HEK293 (cell line): ENCODE measurements around the gene HOXA4.
A peak's percentile ranks its signal among the peaks of the same experiment; 100 is the strongest.

Experiments
- EGR2 ChIP-seq: fragments of 450-650 bp; formaldehyde crosslinking; IDR thresholded peaks from 2 replicates; pipeline ENCODE4 v1.5.1; 2016; ENCODE audit warnings: low read depth, missing biosample characterization, missing genetic modification characterization
- GLIS1 ChIP-seq: fragments of 450-650 bp; formaldehyde crosslinking; IDR thresholded peaks from 2 replicates; pipeline ENCODE4 v1.5.1; 2016; ENCODE audit warnings: missing biosample characterization, missing genetic modification characterization
- GLIS2 ChIP-seq: fragments of 450-650 bp; formaldehyde crosslinking; IDR thresholded peaks from 2 replicates; pipeline ENCODE4 v1.5.1; 2016; ENCODE audit warnings: missing biosample characterization, missing genetic modification characterization
- OSR2 ChIP-seq: fragments of 450-650 bp; formaldehyde crosslinking; IDR thresholded peaks from 2 replicates; pipeline ENCODE4 v1.5.1; 2016; ENCODE audit warnings: missing biosample characterization, missing genetic modification characterization
- PRDM1 ChIP-seq: fragments of 450-650 bp; formaldehyde crosslinking; IDR thresholded peaks from 2 replicates; pipeline ENCODE4; 2016; ENCODE audit warnings: missing biosample characterization, missing genetic modification characterization
- SETDB1 ChIP-seq: IDR thresholded peaks from one replicate; pipeline ENCODE4 v1.6.1; 2017; ENCODE audit warnings: mild to moderate bottlenecking, low read length, moderate library complexity, mixed read lengths; ENCODE audit not compliant: insufficient read length
- SP3 ChIP-seq: fragments of 450-650 bp; formaldehyde crosslinking; IDR thresholded peaks from 2 replicates; pipeline ENCODE4 v1.5.1; 2016; ENCODE audit warnings: missing biosample characterization, missing genetic modification characterization
- WT1 ChIP-seq: fragments of 450-650 bp; formaldehyde crosslinking; IDR thresholded peaks from 2 replicates; pipeline ENCODE4 v1.5.1; 2016; ENCODE audit warnings: missing biosample characterization, missing genetic modification characterization
- ZNF146 ChIP-seq: fragments of 450-650 bp; formaldehyde crosslinking; IDR thresholded peaks from 2 replicates; pipeline ENCODE4 v1.5.1; 2016; ENCODE audit warnings: missing biosample characterization, missing genetic modification characterization
- ZNF174 ChIP-seq: fragments of 450-650 bp; formaldehyde crosslinking; IDR thresholded peaks from 2 replicates; pipeline ENCODE4 v1.5.0; 2017; ENCODE audit warnings: missing biosample characterization, mild to moderate bottlenecking, missing genetic modification characterization
- ZNF184 ChIP-seq: fragments of 450-650 bp; IDR thresholded peaks from 2 replicates; pipeline ENCODE4 v1.5.1; 2018; ENCODE audit warnings: missing biosample characterization, mild to moderate bottlenecking, missing genetic modification characterization
- ZNF24 ChIP-seq: fragments of 450-650 bp; formaldehyde crosslinking; IDR thresholded peaks from 2 replicates; pipeline ENCODE4 v1.5.1; 2016; ENCODE audit warnings: missing biosample characterization, missing genetic modification characterization
- ZNF248 ChIP-seq: fragments of 450-650 bp; formaldehyde crosslinking; IDR thresholded peaks from 2 replicates; pipeline ENCODE4 v1.5.1; 2017; ENCODE audit warnings: missing biosample characterization, missing genetic modification characterization
- ZNF266 ChIP-seq: fragments of 450-650 bp; formaldehyde crosslinking; IDR thresholded peaks from 2 replicates; pipeline ENCODE4 v1.5.1; 2016; ENCODE audit warnings: missing biosample characterization, missing genetic modification characterization, low read depth
- ZNF292 ChIP-seq: fragments of 450-650 bp; formaldehyde crosslinking; IDR thresholded peaks from 2 replicates; pipeline ENCODE4 v1.5.1; 2016; ENCODE audit warnings: low read depth, missing biosample characterization, missing genetic modification characterization, borderline replicate concordance
- ZNF341 ChIP-seq: fragments of 450-650 bp; formaldehyde crosslinking; IDR thresholded peaks from 2 replicates; pipeline ENCODE4; 2016; ENCODE audit warnings: low read depth, missing biosample characterization, missing genetic modification characterization
- ZNF416 ChIP-seq: fragments of 450-650 bp; formaldehyde crosslinking; IDR thresholded peaks from 2 replicates; pipeline ENCODE4 v1.5.1; 2016; ENCODE audit warnings: missing biosample characterization, missing genetic modification characterization
- ZNF488 ChIP-seq: fragments of 450-650 bp; formaldehyde crosslinking; IDR thresholded peaks from 2 replicates; pipeline ENCODE4 v1.5.1; 2016; ENCODE audit warnings: missing biosample characterization, missing genetic modification characterization
- ZNF501 ChIP-seq: fragments of 450-650 bp; formaldehyde crosslinking; IDR thresholded peaks from 2 replicates; pipeline ENCODE4 v1.5.1; 2016; ENCODE audit warnings: missing biosample characterization, missing genetic modification characterization
- ZNF513 ChIP-seq: fragments of 450-650 bp; IDR thresholded peaks from 2 replicates; pipeline ENCODE4 v1.5.1; 2018; ENCODE audit warnings: missing biosample characterization, missing genetic modification characterization
- ZNF518A ChIP-seq: fragments of 450-650 bp; formaldehyde crosslinking; conservative IDR thresholded peaks from 2 replicates; pipeline ENCODE4 v1.5.1; 2016; ENCODE audit warnings: low read depth, missing biosample characterization, missing genetic modification characterization
- ZNF580 ChIP-seq: fragments of 450-650 bp; formaldehyde crosslinking; IDR thresholded peaks from 2 replicates; pipeline ENCODE4 v1.5.1; 2016; ENCODE audit warnings: missing biosample characterization, missing genetic modification characterization
- ZNF600 ChIP-seq: fragments of 450-650 bp; formaldehyde crosslinking; IDR thresholded peaks from 2 replicates; pipeline ENCODE4 v1.5.1; 2016; ENCODE audit warnings: missing biosample characterization, missing genetic modification characterization
- ZNF621 ChIP-seq: fragments of 450-650 bp; formaldehyde crosslinking; IDR thresholded peaks from 2 replicates; pipeline ENCODE4 v1.5.1; 2017; ENCODE audit warnings: missing biosample characterization, missing genetic modification characterization
- ZNF623 ChIP-seq: fragments of 450-650 bp; formaldehyde crosslinking; IDR thresholded peaks from 2 replicates; pipeline ENCODE4 v1.5.1; 2016; ENCODE audit warnings: missing biosample characterization, missing genetic modification characterization
- ZNF624 ChIP-seq: fragments of 450-650 bp; formaldehyde crosslinking; IDR thresholded peaks from 2 replicates; pipeline ENCODE4 v1.5.1; 2017; ENCODE audit warnings: missing biosample characterization, missing genetic modification characterization
- ZNF658 ChIP-seq: fragments of 450-650 bp; formaldehyde crosslinking; IDR thresholded peaks from 2 replicates; pipeline ENCODE4; 2016; ENCODE audit warnings: missing biosample characterization, missing genetic modification characterization
- ZNF692 ChIP-seq: fragments of 450-650 bp; formaldehyde crosslinking; IDR thresholded peaks from 2 replicates; pipeline ENCODE4 v1.5.1; 2016; ENCODE audit warnings: missing biosample characterization, missing genetic modification characterization
- ZNF76 ChIP-seq: fragments of 450-650 bp; formaldehyde crosslinking; IDR thresholded peaks from 2 replicates; pipeline ENCODE4; 2016; ENCODE audit warnings: low read depth, missing biosample characterization, missing genetic modification characterization, borderline replicate concordance
- ZSCAN4 ChIP-seq: fragments of 450-650 bp; formaldehyde crosslinking; IDR thresholded peaks from 2 replicates; pipeline ENCODE4 v1.5.1; 2017; ENCODE audit warnings: missing biosample characterization, missing genetic modification characterization

The HOXA4 gene

GRCh38 chr7:27151931-27152815 lies 21.6 kb upstream of the HOXA4 start, which contains the start of gene HOXA3 (continued):
- TF ChIP-seq ZNF600 (tag by site-specific recombination) (peak; percentile 8; the same call in 1 of the 2 replicates), ZNF488 (no peak), ZNF174 (tag by site-specific recombination) (no peak), PRDM1 (tag by site-specific recombination) (peak; percentile 91), SETDB1 (no peak), WT1 (tag by site-specific recombination) (peak; percentile 88), ZNF580 (tag by site-specific recombination) (no peak), OSR2 (tag by site-specific recombination) (peak; percentile 48), ZNF341 (tag by site-specific recombination) (peak; percentile 30), ZNF266 (tag by site-specific recombination) (0 out of 2 replicates have a peak, but pooled peaks have one; percentile 24), ZNF146 (tag by site-specific recombination) (no peak), EGR2 (tag by site-specific recombination) (peak; percentile 75), ZNF692 (peak; percentile 33; the same call in 1 of the 2 replicates), ZNF24 (tag by site-specific recombination) (no peak), ZNF248 (no peak), SP3 (tag by site-specific recombination) (peak; percentile 38; the same call in 1 of the 2 replicates), ZNF621 (tag by site-specific recombination) (no peak), GLIS1 (tag by site-specific recombination) (peak; percentile 37), ZNF513 (tag by site-specific recombination) (no peak), ZNF624 (tag by site-specific recombination) (no peak), GLIS2 (peak; percentile 98), ZNF292 (tag by site-specific recombination) (no peak), ZNF658 (tag by site-specific recombination) (no peak), ZNF518A (tag by site-specific recombination) (no peak), ZSCAN4 (tag by site-specific recombination) (peak; percentile 95), ZNF623 (tag by site-specific recombination) (no peak), ZNF416 (tag by site-specific recombination) (no peak), ZNF184 (tag by site-specific recombination) (0 out of 2 replicates have a peak, but pooled peaks have one; percentile 36), ZNF501 (0 out of 2 replicates have a peak, but pooled peaks have one; percentile 40), ZNF76 (tag by site-specific recombination) (peak; percentile 87)
